ENCODE data around the gene KRT40.

DNA sequence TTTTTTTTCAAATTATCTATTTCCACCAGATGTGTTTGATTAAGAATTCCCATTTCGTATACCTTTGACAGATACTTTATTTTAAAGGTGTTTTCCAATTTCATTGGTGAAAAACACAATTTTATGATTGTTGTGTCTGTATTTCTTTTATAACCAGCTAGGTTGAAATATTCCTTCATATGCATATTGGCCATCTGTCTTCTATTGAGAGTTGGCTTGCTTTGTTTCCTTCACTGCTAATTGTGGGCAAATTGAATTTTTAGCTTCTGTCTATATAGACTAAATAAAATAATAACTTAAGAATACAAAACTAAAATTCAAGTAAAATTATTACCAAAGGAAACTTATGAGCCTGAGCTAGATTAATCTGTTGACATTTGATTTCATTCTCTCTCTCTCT lies 11.0 kb upstream of the KRT40 start:
- TF ChIP-seq POLR2A (IDR thresholded peaks at IDR 0.05) (no peak), CTCF (IDR thresholded peaks at IDR 0.05 in 4 of 5, conservative IDR thresholded peaks at IDR 0.05 in 1 of 5) (no peak)

All from gastrocnemius medialis (tissue), 4 donors.